Liver (tissue), 3 donors: ENCODE measurements around the gene SEPTIN5.

Source experiments
- ATF3 ChIP-seq: IDR thresholded peaks from 2 replicates; pipeline ENCODE4 v1.6.1; 2016; ENCODE audit warnings: antibody characterized with exemption
- CTCF ChIP-seq: fragments of 150-350 bp; IDR thresholded peaks from 2 replicates; pipeline ENCODE4 v1.5.1; 2017; ENCODE audit warnings: improper control_type of control experiment, low read depth, low read length; ENCODE audit not compliant: missing input control
- FOXA1 ChIP-seq: IDR thresholded peaks from 2 replicates; pipeline ENCODE4 v1.6.1; 2016; ENCODE audit warnings: antibody characterized with exemption
- GABPA ChIP-seq, 2 donors: IDR thresholded peaks in 1 of 2; conservative IDR thresholded peaks in 1 of 2; 2 replicates each; pipeline ENCODE4 v1.6.1; 2016; ENCODE audit warnings: antibody characterized with exemption in 2 of 2, mild to moderate bottlenecking in 1 of 2, moderate library complexity in 1 of 2
- JUND ChIP-seq, 2 donors: IDR thresholded peaks; 2 replicates each; pipeline ENCODE4 v1.6.1; 2016; ENCODE audit warnings: antibody characterized with exemption in 2 of 2
- MAX ChIP-seq: IDR thresholded peaks from 2 replicates; pipeline ENCODE4 v1.6.1; 2016; ENCODE audit warnings: antibody characterized with exemption
- NR2F2 ChIP-seq: IDR thresholded peaks from 2 replicates; pipeline ENCODE4 v1.6.1; 2016; ENCODE audit warnings: antibody characterized with exemption
- RAD21 ChIP-seq, 2 donors: IDR thresholded peaks; 2 replicates each; pipeline ENCODE4 v1.6.1; 2016; ENCODE audit warnings: antibody characterized with exemption in 2 of 2, mild to moderate bottlenecking in 2 of 2
- REST ChIP-seq: IDR thresholded peaks from 2 replicates; pipeline ENCODE4 v1.6.1; 2016; ENCODE audit warnings: antibody characterized with exemption, mild to moderate bottlenecking
- RXRA ChIP-seq, 2 donors: IDR thresholded peaks; 2 replicates each; pipeline ENCODE4 v1.6.1; 2017 to 2018; ENCODE audit warnings: antibody characterized with exemption in 2 of 2, mild to moderate bottlenecking in 1 of 2
- SP1 ChIP-seq: IDR thresholded peaks from 2 replicates; pipeline ENCODE4 v1.6.1; 2018; ENCODE audit warnings: antibody characterized with exemption, mild to moderate bottlenecking
- TAF1 ChIP-seq: conservative IDR thresholded peaks from 2 replicates; pipeline ENCODE4 v1.6.1; 2016; ENCODE audit warnings: antibody characterized with exemption, mild to moderate bottlenecking
- YY1 ChIP-seq: IDR thresholded peaks from 2 replicates; pipeline ENCODE4 v1.6.1; 2016; ENCODE audit warnings: antibody characterized with exemption, mild to moderate bottlenecking
- donor health status: healthy.
- donor health status: healthy.

GRCh38 chr22:19734163-19734562 is 19.9 kb downstream of the SEPTIN5 start:
- no peak for TF ChIP-seq CTCF
- TF ChIP-seq RAD21 (IDR thresholded peaks at IDR 0.05): no peak
- TF ChIP-seq REST: no peak
- no peak for TF ChIP-seq NR2F2
- TF ChIP-seq SP1: no peak
- TF ChIP-seq ATF3: no peak
- no peak for TF ChIP-seq MAX
- TF ChIP-seq RXRA (IDR thresholded peaks at IDR 0.05): no peak
- no peak for TF ChIP-seq FOXA1
- TF ChIP-seq YY1: no peak
- TF ChIP-seq GABPA (IDR thresholded peaks at IDR 0.05 in 1 of 2, conservative IDR thresholded peaks at IDR 0.05 in 1 of 2): no peak
- no peak for TF ChIP-seq TAF1
- no peak for TF ChIP-seq JUND (IDR thresholded peaks at IDR 0.05)
